ENCODE measurements around the gene PSMD9. TPM values are rescaled to one million over a fixed set of nuclear protein-coding genes. Genes with fewer than 3 reads are reported as not detected.
"Not testable (repeated sequence)": the region's sequence is repeated elsewhere in the genome, so short reads cannot be mapped to it uniquely, and the experiment has no call there.

Gene PSMD9
- total and polyA plus RNA-seq, 7 donors, result 28.5 to 108 (median 91.4) TPM

GRCh38 chr12:121888083-121888477 lies 510 bp upstream of the PSMD9 start:
- peak overlapping the region; percentile 94 to 97 (median 97) for H3K27ac ChIP-seq
- peaks cover 0 to 7% (median 2%) of the 10 kb centered on the region in 4 donors for H3K36me3 ChIP-seq
- peaks cover 0 to 29% (median 23%) of the 10 kb centered on the region in 4 donors for H3K4me1 ChIP-seq
- no peaks in the 10 kb centered on the region for H3K9me3 ChIP-seq
- peak in 2 of 4 experiments; percentile 19 to 48 for TF ChIP-seq CTCF (IDR thresholded peaks at IDR 0.05)
- TF ChIP-seq EP300 (IDR thresholded peaks at IDR 0.05), result no peak
- intact Hi-C loops (cut with DNase I), result loop anchor here (2.0 to 5.0 kb wide), 3 partner anchors 49 to 201 kb away; no protein-coding TSS in a partner anchor
- no peak for DNase-seq
- WGBS, 2 donors, result 48 to 55% methylated on average over 6 of the region's 6 CpGs
- peak overlapping the region; percentile 67 to 78 (median 74) for H3K4me3 ChIP-seq
- H3K27me3 ChIP-seq, result no peaks in the 10 kb centered on the region

- 1 to 4% methylated on average over 7 of the region's 7 CpGs for WGBS, 2 donors
- H3K27ac ChIP-seq, result peak overlapping the region; percentile 94 to 97 (median 97)
- H3K36me3 ChIP-seq, result peaks cover 0 to 7% (median 2%) of the 10 kb centered on the region in 4 donors
- TF ChIP-seq POLR2AphosphoS5 (IDR thresholded peaks at IDR 0.05) (no peak), EP300 (IDR thresholded peaks at IDR 0.05) (no peak), CTCF (IDR thresholded peaks at IDR 0.05) (no peak)
- intact Hi-C loops (cut with DNase I), result loop anchor here (2.0 to 5.0 kb wide), 3 partner anchors 50 to 202 kb away; no protein-coding TSS in a partner anchor
- H3K4me3 ChIP-seq, result peak overlapping the region; percentile 67 to 78 (median 74)
- DNase-seq, result no peak
- peaks cover 0 to 41% (median 35%) of the 10 kb centered on the region in 4 donors for H3K4me1 ChIP-seq
- H3K27me3 ChIP-seq, result no peaks in the 10 kb centered on the region
- H3K9me3 ChIP-seq, result no peaks in the 10 kb centered on the region
These were observed 659 bp downstream of the PSMD9 start for GRCh38 chr12:121889274-121889624.

DNA sequence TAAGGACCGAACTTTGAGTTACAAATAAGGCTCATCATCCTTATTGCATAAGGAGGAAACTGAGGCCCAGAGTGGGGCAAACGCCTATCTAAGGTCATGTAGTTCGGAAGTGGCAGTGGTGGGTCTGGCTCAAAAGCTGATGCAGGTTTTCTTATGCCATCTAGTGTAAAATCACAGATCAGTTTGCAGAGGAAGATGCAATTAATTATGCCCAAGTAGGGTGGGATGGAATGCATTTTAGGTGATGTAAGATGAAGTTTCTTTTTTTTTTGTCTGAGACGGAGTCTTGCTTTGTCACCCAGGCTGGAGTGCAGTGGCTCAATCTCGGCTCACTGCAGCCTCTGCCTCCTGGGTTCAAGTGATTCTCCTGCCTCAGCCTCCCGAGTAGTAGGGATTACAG lies 1.1 kb downstream of the PSMD9 start:
- Histone ChIP-seq H3K27ac (peak overlapping the region; percentile 94 to 97 (median 97)), H3K4me3 (peak overlapping the region; percentile 67 to 78 (median 74)), H3K4me1 (peaks cover 0 to 44% (median 39%) of the 10 kb centered on the region in 4 donors)
- 57 to 59% methylated on average over 6 of the region's 6 CpGs for WGBS, 2 donors
- not testable (repeated sequence) for H3K36me3 ChIP-seq, DNase-seq, H3K9me3 ChIP-seq, H3K27me3 ChIP-seq
- intact Hi-C loops (cut with DNase I), result loop anchor here (2.0 to 5.0 kb wide), 3 partner anchors 51 to 202 kb away; no protein-coding TSS in a partner anchor

DNA sequence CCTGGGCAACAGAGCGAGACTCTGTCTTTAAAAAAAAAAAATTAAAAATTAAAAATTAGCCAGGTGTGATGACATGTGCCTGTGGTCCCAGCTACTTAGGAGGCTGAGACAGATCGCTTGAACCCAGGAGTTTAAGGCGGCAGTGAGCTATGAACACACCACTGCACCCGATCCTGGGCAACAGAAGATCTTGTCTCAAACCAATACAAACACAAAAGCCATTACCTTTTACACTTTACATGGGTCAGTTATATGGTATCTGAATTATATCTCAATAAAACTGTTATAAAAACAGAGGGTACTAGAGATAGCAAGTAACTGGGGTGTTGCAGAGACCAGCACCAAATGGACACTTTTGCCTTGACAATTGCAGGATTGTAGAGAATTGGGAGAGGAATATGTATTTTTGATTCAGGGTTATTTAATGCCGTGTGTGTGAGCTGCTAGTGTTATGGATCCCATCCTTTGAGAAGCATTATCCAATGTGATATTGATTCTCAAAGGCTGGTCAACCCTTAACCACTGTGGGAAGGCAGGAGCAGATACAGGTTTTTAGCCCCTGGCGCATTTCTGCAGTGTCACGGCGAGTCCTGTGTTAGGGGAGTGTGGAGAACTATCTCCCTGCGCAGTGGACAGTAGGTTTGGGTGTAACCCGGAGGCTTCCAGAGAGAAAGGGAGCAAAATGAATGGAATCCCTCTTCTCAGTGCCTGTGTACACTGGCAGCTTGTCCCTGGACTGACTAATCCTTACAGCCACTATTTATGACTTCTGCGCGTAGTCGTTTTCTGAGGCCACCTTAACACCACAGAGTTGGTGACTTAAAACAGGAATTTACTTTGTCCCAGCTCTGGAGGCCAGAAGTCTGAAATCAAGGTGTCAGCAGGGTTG lies 4.3 kb downstream of the PSMD9 start:
- Histone ChIP-seq H3K36me3 (peaks cover 4 to 40% (median 21%) of the 10 kb centered on the region in 4 donors), H3K27ac (no peak overlapping the region), H3K4me1 (peaks cover 0 to 42% (median 40%) of the 10 kb centered on the region in 4 donors), H3K4me3 (no peak overlapping the region), H3K27me3 (no peaks in the 10 kb centered on the region), H3K9me3 (no peaks in the 10 kb centered on the region)
- TF ChIP-seq POLR2A (IDR thresholded peaks at IDR 0.05), result no peak
- TF ChIP-seq POLR2AphosphoS5 (IDR thresholded peaks at IDR 0.05), result no peak
- no peak for TF ChIP-seq EP300 (IDR thresholded peaks at IDR 0.05)
- no peak for TF ChIP-seq CTCF (IDR thresholded peaks at IDR 0.05)
- intact Hi-C loops (cut with DNase I), result no loop called here
- WGBS, 2 donors, result 80 to 87% methylated on average over 13 of the region's 13 CpGs
- no peak for DNase-seq

- Histone ChIP-seq H3K36me3 (peaks cover 7 to 51% (median 27%) of the 10 kb centered on the region in 4 donors), H3K4me1 (peaks cover 0 to 38% (median 37%) of the 10 kb centered on the region in 4 donors), H3K27me3 (no peaks in the 10 kb centered on the region), H3K4me3 (no peak overlapping the region), H3K9me3 (no peaks in the 10 kb centered on the region), H3K27ac (peak overlapping the region in 1 of 4 donors; percentile 1)
- no peak for DNase-seq
- intact Hi-C loops (cut with DNase I), result no loop called here
- no peak for TF ChIP-seq EP300 (IDR thresholded peaks at IDR 0.05)
- WGBS, 2 donors, result 8 to 28% methylated on average over 1 of the region's 1 CpG
These were observed 5.4 kb downstream of the PSMD9 start for GRCh38 chr12:121893961-121894460.
